OCI-LY7 (cell line): ENCODE measurements around the gene INF2. TPM values are rescaled to one million over a fixed set of nuclear protein-coding genes. Genes with fewer than 3 reads are reported as not detected.

Experiments used
- BruUV-seq: library from RNA; stranded (reverse); fragments of 400-500 nt; replicated peaks from 2 replicates; lab custom pipeline; 2021; lab: Mats Ljungman, UMichigan
- CTCF ChIA-PET: fragments of 300-600 bp; sonication (Branson Sonifier 250); formaldehyde crosslinking; loops from one replicate; lab custom pipeline; 2022; ENCODE audit warnings: antibody characterized with exemption; ENCODE audit not compliant: unreplicated experiment; lab: Charles Lee
- POLR2A ChIA-PET: fragments of 300-600 bp; sonication (Branson Sonifier 250); formaldehyde crosslinking; loops from one replicate; lab custom pipeline; 2022; ENCODE audit warnings: antibody characterized with exemption; lab: Charles Lee
- DNase-seq: peaks from one replicate; pipeline ENCODE4 v3.0.0-alpha.2; 2015; ENCODE audit warnings: low spot score
- H2AFZ ChIP-seq: fragments of 200-600 bp; sonication (generic), shearing (Covaris generic); 2 replicates; pipeline ENCODE4 v1.6.1; 2014; ENCODE audit warnings: mild to moderate bottlenecking, antibody characterized with exemption, low read length, moderate library complexity
- H3K27ac ChIP-seq: fragments of 200-600 bp; sonication (generic); 2 replicates; pipeline ENCODE4 v1.5.1; 2014; ENCODE audit warnings: mixed run types, low read depth, mild to moderate bottlenecking, moderate library complexity, low read length, inconsistent platforms; ENCODE audit not compliant: poor library complexity, severe bottlenecking
- H3K36me3 ChIP-seq: fragments of 200-600 bp; sonication (generic); 2 replicates; pipeline ENCODE4 v1.6.1; 2014; ENCODE audit warnings: mild to moderate bottlenecking, antibody characterized with exemption, low read length, moderate library complexity, mixed read lengths; ENCODE audit not compliant: insufficient read depth
- H3K4me1 ChIP-seq: fragments of 200-600 bp; sonication (generic); 2 replicates; pipeline ENCODE4 v1.5.1; 2014; ENCODE audit warnings: mild to moderate bottlenecking, low read length; ENCODE audit not compliant: insufficient read depth, poor library complexity, severe bottlenecking
- H3K4me2 ChIP-seq: fragments of 200-600 bp; sonication (generic); 2 replicates; pipeline ENCODE4 v1.6.1; 2014; ENCODE audit warnings: mild to moderate bottlenecking, low read length
- H3K4me3 ChIP-seq: fragments of 200-600 bp; sonication (generic); 2 replicates; pipeline ENCODE4 v1.5.1; 2014; ENCODE audit warnings: mild to moderate bottlenecking, low read depth, low read length; ENCODE audit not compliant: poor library complexity, severe bottlenecking
- H3K79me2 ChIP-seq: fragments of 200-600 bp; sonication (generic); 2 replicates; pipeline ENCODE4 v1.6.1; 2016; ENCODE audit warnings: low read depth, mild to moderate bottlenecking, low read length, moderate library complexity, mixed read lengths; ENCODE audit not compliant: insufficient read depth
- H3K9me2 ChIP-seq: fragments of 200-600 bp; sonication (generic); 2 replicates; pipeline ENCODE4 v1.6.1; 2016; ENCODE audit warnings: mild to moderate bottlenecking, low read length, mixed read lengths; ENCODE audit not compliant: insufficient read depth
- H3K9me3 ChIP-seq: fragments of 200-600 bp; sonication (generic); 2 replicates; pipeline ENCODE4 v1.6.1; 2014; ENCODE audit warnings: mild to moderate bottlenecking, mixed run types, low read length, mixed read lengths
- H4K20me1 ChIP-seq: fragments of 200-600 bp; sonication (generic); 2 replicates; pipeline ENCODE4 v1.6.1; 2014; ENCODE audit warnings: mild to moderate bottlenecking, antibody characterized with exemption, low read length, moderate library complexity, mixed read lengths; ENCODE audit not compliant: insufficient read depth
- CTCF ChIP-seq: fragments of 200-600 bp; sonication (generic); conservative IDR thresholded peaks from 2 replicates; pipeline ENCODE4 v1.5.1; 2014; ENCODE audit warnings: mild to moderate bottlenecking, antibody characterized with exemption, low read length, moderate library complexity, mixed read lengths
- EZH2phosphoT487 ChIP-seq: fragments of 200-600 bp; sonication (generic); IDR thresholded peaks from 2 replicates; pipeline ENCODE4 v1.6.1; 2018; ENCODE audit warnings: low read depth, borderline replicate concordance, mild to moderate bottlenecking, mixed run types, antibody characterized with exemption, low read length, moderate library complexity, mixed read lengths
- intact Hi-C: fragments of 100-400 bp; cut with micrococcal nuclease; formaldehyde crosslinking; loops from one replicate; pipeline ENCODE4 v1.10.0; 2022; ENCODE audit not compliant: unreplicated experiment
- total RNA-seq, 2 experiments: library from RNA; depleted of rRNA in 1 of 2; stranded (reverse); fragments of >200 nt in 1 of 2; shearing (Covaris generic) in 1 of 2; gene quantifications; 2 replicates each; pipeline ENCODE4 v1.2.3, GENCODE V29; 2014 to 2022

The INF2 gene
- total RNA-seq, 2 experiments from 2014 or later, result 39.4 to 51.6 TPM

- H3K79me2 ChIP-seq, result no peaks in the 10 kb centered on the region
- BruUV-seq, result no TSS peak
- TF ChIP-seq EZH2phosphoT487, result no peak
- TF ChIP-seq CTCF, result no peak
- no peak overlapping the region for H3K4me2 ChIP-seq
- H3K4me1 ChIP-seq, result peaks cover 5% of the 10 kb centered on the region
- intact Hi-C loops, result no loop called here
- 0 out of 2 replicates have a peak, but pooled peaks cover 4% of the 10 kb centered on the region for H3K36me3 ChIP-seq
- no peaks in the 10 kb centered on the region for H3K9me3 ChIP-seq
- no peaks in the 10 kb centered on the region for H4K20me1 ChIP-seq
- H3K27ac ChIP-seq, result no peak overlapping the region
- H2AFZ ChIP-seq, result no peak overlapping the region
- H3K9me2 ChIP-seq, result no peaks in the 10 kb centered on the region
- ChIA-PET CTCF (no interaction called here), POLR2A (no interaction called here)
- DNase-seq, result no peak
- H3K4me3 ChIP-seq, result no peak overlapping the region
Measured at GRCh38 chr14:104718147-104718546, 28.7 kb downstream of the INF2 start.

GRCh38 chr14:104718871-104719270, 29.5 kb downstream of the INF2 start:
- Histone ChIP-seq H2AFZ (no peak overlapping the region), H4K20me1 (no peaks in the 10 kb centered on the region), H3K27ac (no peak overlapping the region), H3K9me2 (no peaks in the 10 kb centered on the region), H3K4me2 (no peak overlapping the region), H3K9me3 (no peaks in the 10 kb centered on the region), H3K36me3 (0 out of 2 replicates have a peak, but pooled peaks cover 2% of the 10 kb centered on the region), H3K79me2 (no peaks in the 10 kb centered on the region), H3K4me3 (no peak overlapping the region), H3K4me1 (peaks cover 5% of the 10 kb centered on the region)
- POLR2A ChIA-PET, result no interaction called here
- no peak for DNase-seq
- BruUV-seq, result no TSS peak
- no peak for TF ChIP-seq EZH2phosphoT487
- TF ChIP-seq CTCF, result no peak
- intact Hi-C loops, result no loop called here
- CTCF ChIA-PET, result no interaction called here

GRCh38 chr14:104719343-104719742, 29.9 kb downstream of the INF2 start:
- no TSS peak for BruUV-seq
- no peak overlapping the region for H3K27ac ChIP-seq
- TF ChIP-seq EZH2phosphoT487 (no peak), CTCF (no peak)
- no peaks in the 10 kb centered on the region for H3K9me2 ChIP-seq
- peaks cover 5% of the 10 kb centered on the region for H3K4me1 ChIP-seq
- no peak overlapping the region for H2AFZ ChIP-seq
- no peaks in the 10 kb centered on the region for H3K79me2 ChIP-seq
- no peak for DNase-seq
- POLR2A ChIA-PET, result no interaction called here
- no peak overlapping the region for H3K4me3 ChIP-seq
- no peaks in the 10 kb centered on the region for H3K9me3 ChIP-seq
- H3K36me3 ChIP-seq, result no peaks in the 10 kb centered on the region
- no peaks in the 10 kb centered on the region for H4K20me1 ChIP-seq
- CTCF ChIA-PET, result no interaction called here
- H3K4me2 ChIP-seq, result no peak overlapping the region
- intact Hi-C loops, result no loop called here
